ENCODE measurements around the gene TIMP3.

GRCh38 chr22:32818446-32819115 lies 17.1 kb downstream of the TIMP3 start:
- TF ChIP-seq CTCF (conservative IDR thresholded peaks at IDR 0.05; ENCODE audit: low read depth, low read length): no peak
- TF ChIP-seq EZH2 (IDR thresholded peaks at IDR 0.05; ENCODE audit: borderline replicate concordance, low read depth, low read length, poor library complexity, severe bottlenecking): no peak

All from A673 (cell line).